CD4-positive, alpha-beta T cell treated with Interleukin-4 for 1 hour (primary cell): Measurements from ENCODE around the gene CHKB.
"Not testable (repeated sequence)": the region's sequence is repeated elsewhere in the genome, so short reads cannot be mapped to it uniquely, and the experiment has no call there.

ENCODE experiments used
- DNase-seq, 2 donors: peaks; one replicate each; pipeline ENCODE4 v3.0.0-alpha.2; 2020 to 2022

The CHKB gene, protein sequence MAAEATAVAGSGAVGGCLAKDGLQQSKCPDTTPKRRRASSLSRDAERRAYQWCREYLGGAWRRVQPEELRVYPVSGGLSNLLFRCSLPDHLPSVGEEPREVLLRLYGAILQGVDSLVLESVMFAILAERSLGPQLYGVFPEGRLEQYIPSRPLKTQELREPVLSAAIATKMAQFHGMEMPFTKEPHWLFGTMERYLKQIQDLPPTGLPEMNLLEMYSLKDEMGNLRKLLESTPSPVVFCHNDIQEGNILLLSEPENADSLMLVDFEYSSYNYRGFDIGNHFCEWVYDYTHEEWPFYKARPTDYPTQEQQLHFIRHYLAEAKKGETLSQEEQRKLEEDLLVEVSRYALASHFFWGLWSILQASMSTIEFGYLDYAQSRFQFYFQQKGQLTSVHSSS

DNA sequence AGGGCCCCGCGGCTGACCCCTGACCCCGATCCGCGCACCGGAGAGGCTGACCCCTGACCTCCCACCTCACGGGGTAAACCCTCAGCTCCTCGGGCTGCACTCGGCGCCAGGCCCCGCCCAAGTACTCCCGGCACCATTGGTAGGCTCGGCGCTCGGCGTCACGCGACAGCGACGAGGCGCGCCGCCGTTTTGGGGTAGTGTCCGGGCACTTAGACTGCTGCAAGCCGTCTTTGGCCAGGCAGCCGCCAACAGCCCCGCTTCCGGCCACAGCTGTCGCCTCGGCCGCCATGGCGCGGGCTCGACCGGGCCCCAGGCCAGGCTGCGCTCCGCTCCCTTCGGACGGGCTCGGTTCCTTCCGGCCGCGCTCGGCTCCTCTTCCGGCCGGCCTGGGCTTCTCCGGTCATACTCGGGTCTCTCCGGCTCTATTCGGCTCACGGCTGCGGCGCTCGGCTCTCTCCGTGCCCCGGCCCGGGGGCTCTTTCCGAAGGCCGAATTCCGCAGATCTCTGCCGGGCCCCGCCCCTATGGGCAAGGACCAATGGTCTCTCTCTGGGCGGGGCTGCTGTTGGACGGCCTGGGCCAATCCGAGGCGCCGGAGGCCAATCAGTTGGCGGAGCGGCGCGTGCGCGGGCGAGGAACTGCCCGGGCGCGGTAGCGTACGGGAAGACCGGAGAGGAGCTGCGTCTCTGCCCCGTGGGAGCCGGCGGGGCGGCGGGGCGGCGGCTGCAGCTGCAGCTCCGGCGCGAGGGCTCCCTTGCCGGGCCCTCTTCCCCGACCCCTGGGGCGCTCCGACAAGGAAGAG, at the start of gene CHKB:
Gene CHKB (minus strand): TSS at position 357 of the 801 bp plus-strand sequence. CDS start 68 bp downstream, at position 289.
- peak; percentile 97 to 98 for DNase-seq

GRCh38 chr22:50630376-50630775, 47.7 kb upstream of the CHKB start:
- no peak for DNase-seq

DNA sequence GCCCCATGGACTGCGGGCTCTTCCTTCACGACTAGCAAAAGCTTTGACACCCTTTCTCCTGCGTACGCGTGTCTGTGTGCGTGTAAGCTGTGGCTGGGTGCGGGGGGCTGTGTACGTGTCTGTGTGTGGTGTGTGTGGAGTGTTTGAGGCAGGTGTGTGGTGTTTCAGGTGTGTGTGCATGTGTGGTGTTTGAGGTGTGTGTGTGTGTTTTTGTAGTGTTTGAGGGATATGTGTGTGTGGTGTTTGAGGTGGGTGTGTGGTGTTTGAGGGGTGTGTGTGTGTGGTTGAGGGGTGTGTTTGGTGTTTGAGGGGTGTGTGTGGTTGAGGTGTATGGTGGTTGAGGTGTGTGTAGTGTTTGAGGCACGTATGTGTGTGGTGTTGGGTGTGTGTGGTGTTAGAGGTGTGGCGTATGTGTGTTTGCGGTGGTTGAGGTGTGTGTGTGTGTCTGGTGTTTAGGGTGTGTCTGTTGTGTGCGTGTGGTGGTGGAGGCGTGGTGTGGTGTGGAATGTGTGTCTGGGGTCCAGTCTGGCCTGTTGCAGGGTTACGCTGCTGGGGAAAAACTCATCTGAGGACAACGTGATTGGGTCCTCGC, 46.0 kb upstream of the CHKB start:
- peak; percentile 72 to 74 for DNase-seq

DNA sequence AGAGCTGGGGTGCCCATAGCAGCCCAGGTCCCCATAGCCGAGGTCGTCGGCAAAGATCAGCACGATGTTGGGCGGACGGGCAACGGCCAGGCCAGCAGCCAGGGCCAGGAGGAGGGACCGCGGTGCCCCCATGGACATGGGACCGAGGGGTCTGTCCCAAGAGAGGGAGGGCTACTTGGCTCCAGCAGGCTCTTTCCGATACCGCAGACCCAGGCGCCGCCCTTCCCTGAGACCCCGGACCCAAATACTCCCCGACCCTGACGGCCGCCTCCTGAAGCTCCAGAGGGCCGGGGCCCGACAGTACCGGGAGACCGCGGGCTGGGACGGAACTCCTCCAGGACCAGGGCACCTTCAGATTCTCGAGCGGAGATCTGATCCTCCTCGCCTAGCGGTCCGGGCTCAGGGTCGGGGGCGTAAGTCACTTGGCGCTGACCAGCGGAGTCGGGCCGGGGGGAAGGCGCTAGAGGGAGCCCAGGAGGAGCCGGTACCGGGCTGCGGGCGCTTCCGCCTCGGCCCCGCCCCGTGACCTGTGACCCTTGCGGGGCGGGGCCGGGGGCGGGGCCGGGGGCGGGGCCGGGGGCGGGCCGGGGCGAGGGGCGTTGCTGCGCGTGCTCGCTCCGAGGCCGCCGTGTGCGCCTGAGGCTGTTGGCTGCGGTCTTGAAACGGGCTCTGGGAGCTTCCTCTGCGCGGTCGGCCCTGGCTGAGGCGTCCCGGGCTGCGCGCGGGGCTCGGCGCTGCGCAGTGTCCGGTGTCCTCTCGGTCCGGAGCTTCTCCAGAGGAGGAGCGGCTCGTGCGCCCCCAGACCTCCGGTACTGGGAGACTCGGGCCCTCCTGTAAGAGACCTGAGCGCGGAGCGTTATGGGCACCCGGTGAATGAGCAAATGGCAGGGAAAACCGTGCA, 45.2 kb upstream of the CHKB start, which contains the start of gene ARSA:
Gene ARSA (minus strand): TSS at position 511 of the 901 bp plus-strand sequence. CDS start 373 bp downstream, at position 138.
- peak; percentile 84 for DNase-seq

- DNase-seq = peak in 1 of 2 donors; percentile 29
Measured at GRCh38 chr22:50626850-50627641, 44.4 kb upstream of the CHKB start.

- no peak for DNase-seq
Measured at GRCh38 chr22:50626314-50626849, 43.7 kb upstream of the CHKB start.

- DNase-seq = no peak
Measured at GRCh38 chr22:50625568-50626313, 43.1 kb upstream of the CHKB start.

DNA sequence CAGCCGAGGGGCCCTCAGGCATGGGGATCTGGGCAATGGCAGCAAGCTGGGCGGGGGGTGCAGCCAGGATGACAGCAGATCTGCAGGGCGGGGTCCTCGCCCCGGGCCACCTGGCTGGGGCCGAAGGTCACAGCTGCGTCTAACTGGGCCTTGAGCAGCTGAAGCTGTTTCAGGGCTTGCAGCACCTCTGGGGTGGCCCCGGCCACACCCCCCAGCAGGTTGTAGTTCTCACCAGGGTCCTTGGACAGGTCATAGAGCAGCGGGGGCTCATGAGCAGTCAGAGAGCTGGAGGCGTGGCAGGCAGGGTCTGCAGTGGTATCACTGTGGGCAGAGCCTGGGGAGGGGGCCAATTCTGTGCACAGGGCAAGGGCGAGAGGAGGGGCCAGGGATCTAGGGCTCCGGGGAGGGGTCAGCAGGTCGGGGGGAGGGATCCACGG, 42.5 kb upstream of the CHKB start:
- DNase-seq = no peak

DNA sequence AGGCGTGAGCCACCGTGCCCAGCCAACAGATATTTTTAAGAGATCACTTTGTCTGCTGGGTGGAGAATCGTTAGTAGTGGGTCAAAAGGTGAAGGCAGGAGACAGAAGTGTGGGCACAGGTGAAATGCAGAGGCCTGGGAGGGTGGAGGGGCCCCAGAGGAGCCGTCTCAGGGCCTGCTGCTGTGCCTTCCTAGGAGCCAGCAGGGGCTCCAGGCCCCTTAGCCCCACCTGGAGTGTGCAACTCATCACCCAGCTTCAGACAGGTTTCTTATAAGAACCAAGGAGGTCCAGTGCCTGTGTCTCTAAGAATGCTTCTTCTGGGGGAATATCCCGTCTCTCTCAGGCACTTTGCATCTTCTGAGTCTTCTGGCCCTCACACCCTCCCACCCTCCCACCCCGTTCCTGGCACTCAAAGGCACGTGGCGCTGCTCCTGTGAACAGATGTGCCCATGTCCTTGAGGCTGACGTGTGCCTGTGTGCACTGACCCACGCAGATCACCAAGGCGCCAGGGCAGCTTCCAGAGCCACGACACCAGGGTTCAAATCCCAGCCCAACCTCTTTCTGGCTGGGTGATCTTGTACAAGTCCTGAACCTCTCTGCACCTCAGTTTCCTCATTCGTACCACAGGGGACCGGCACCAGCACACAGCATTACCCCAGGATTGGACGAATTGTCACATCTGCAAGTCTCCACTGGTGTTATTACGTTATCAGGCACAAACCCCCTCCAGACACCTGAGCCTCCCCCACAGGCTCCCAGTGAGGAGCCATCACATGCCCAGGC, 41.9 kb upstream of the CHKB start:
- DNase-seq = no peak

- no peak for DNase-seq
Measured at GRCh38 chr22:50622723-50623327, 40.2 kb upstream of the CHKB start.

DNA sequence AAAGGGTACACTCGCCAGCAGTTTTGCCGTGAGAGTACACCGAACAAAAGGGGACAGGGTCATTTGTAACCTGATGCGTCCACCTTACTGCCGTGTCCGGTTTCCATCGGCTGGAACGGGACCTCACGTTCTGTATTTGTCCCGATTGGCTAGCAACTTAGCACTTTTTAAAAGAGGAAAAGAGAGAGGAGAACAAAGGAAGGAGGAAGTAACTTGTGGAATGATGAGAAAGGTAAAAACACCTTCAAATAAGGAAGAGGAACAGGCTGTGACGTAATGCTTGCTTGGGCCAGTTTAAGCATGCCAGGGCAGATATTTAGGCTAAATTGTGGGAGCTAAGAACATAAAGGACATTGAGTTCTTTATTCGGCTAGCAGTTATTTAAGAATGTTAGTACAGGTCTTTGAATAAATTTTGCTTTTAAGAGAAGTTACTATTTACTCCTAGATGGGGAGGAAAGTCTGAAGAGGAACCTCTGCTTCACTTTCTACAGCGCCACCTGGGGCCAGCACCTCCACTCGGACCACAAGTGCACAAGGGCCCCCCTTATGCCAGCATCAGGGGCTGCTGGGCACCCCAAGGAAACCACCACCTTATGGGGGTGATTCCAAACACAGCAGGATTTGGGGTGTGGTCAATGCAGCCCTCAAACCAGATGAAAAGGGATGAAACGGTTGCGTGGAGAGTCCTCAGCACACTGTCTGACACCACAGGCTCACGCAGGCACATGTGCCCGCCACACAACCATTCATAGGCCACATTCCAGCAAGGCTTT, 39.5 kb upstream of the CHKB start:
- DNase-seq = peak; percentile 38 to 48

- peak; percentile 50 to 66 for DNase-seq
Measured at GRCh38 chr22:50621356-50621880, 38.8 kb upstream of the CHKB start.

DNA sequence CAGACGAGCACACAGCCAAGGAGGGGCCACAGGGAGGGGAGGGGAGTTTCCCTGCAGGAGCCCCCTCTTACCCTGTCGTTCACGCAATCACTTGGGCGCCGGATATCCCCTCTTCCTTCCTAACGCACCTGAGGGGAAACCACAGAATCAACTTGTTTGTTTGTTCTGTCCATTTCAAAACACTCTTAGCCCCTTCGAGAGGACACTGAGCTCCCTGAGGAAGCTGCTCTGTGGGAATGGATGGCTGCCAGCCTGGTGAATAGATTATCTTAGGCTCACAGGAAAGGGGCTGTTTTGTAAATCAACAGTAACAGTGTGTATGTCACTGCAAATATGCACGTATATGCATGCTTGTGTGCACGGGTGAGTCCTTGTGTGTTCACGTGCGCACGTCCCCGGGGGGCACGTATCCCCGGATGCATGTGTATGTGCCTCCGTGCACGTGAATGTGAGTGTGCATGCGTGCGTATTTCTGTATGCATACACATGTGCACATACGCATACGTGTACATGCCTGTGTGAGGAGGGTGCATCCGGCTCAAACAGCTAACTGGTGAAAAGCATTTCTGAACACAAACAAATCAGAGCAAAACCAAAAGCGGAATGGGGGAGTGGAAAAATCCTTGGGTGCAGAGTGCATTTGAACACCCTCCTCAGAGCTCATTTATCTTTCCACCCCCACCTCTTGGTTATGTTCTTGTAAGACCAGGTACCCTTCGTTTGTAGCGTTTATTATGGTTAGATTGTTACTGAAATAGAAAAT, 38.1 kb upstream of the CHKB start:
- DNase-seq = peak; percentile 70 to 74

GRCh38 chr22:50614296-50614695, 31.6 kb upstream of the CHKB start:
- not testable (repeated sequence) for DNase-seq

DNA sequence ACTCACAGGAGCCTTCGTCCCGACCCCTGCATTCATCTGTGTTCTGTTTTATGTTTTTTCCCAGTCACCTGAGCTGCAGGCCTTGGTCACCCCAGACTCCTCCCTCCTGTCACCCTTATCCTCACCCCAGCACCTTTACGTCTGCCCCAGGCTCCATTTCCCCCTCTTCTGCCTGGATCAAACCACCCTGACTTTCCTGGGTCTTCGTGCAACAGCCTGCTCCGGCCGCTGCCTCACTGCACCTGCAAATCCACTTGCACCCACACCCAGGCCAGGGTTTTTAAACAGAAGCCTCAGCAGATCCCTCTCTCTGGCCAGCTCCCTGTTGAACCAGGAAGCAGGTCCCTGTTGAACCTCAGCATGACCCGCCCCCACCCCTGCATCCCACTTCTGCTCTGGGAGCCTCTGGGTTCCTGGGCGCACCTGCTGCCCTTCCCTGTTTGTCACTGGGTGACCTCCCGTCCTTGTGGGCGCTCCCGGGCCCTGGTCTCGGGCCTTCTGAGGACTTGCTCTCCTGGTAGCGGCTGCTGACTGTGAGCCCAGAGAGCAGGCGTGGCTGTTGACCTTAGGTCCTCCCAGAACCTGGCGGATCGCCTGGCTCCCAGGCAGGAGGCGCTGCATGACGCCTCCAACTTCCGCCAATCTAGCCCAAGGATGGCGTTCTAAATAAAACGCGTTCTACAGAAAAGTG, 30.8 kb upstream of the CHKB start:
- no peak for DNase-seq

- DNase-seq = no peak
Measured at GRCh38 chr22:50612528-50613221, 30.0 kb upstream of the CHKB start.
